Activated T-cell treated with anti-CD3 and anti-CD28 coated beads, Interleukin-2, amount 50 U/mL, for 4 hours (primary cell): ENCODE data around the gene GCN1. TPM values are rescaled to one million over a fixed set of nuclear protein-coding genes. Genes with fewer than 3 reads are reported as not detected.
A peak's percentile ranks its signal among the peaks of the same experiment; 100 is the strongest.

Source experiments
- ATAC-seq, 2 donors: fragments of 200-7000 bp; cut with Tn5 transposase; one replicate each; pipeline ENCODE4 v1.10.0; 2021
- DNase-seq: peaks from one replicate; pipeline ENCODE4 v3.0.0-alpha.2; 2020
- H3K27me3 Mint-ChIP-seq: one replicate; pipeline ENCODE4 v1.8.0; 2021; ENCODE audit warnings: low read depth, mixed read lengths
- H3K36me3 Mint-ChIP-seq: one replicate; pipeline ENCODE4 v1.8.0; 2022; ENCODE audit warnings: mixed read lengths; ENCODE audit not compliant: insufficient read depth
- H3K4me1 Mint-ChIP-seq: one replicate; pipeline ENCODE4 v1.8.0; 2021; ENCODE audit warnings: low read depth, mixed read lengths
- H3K4me3 Mint-ChIP-seq: one replicate; pipeline ENCODE4 v1.8.0; 2021; ENCODE audit warnings: mild to moderate bottlenecking, moderate library complexity, mixed read lengths
- H3K9me3 Mint-ChIP-seq: one replicate; pipeline ENCODE4 v1.8.0; 2021; ENCODE audit warnings: mixed read lengths
- total RNA-seq, 3 donors: library from RNA; stranded (reverse); gene quantifications; one replicate each; pipeline ENCODE4 v1.2.1, GENCODE V29; 2021

The GCN1 gene
- total RNA-seq, 3 donors from 2014 or later = 192 to 204 (median 200) TPM

- H3K9me3 Mint-ChIP-seq = no peaks in the 10 kb centered on the region
- no peaks in the 10 kb centered on the region for H3K4me1 Mint-ChIP-seq
- DNase-seq (no peak), ATAC-seq (no peak)
- peaks cover 44% of the 10 kb centered on the region for H3K36me3 Mint-ChIP-seq
- H3K27me3 Mint-ChIP-seq = no peaks in the 10 kb centered on the region
- H3K4me3 Mint-ChIP-seq = no peak overlapping the region
Measured at GRCh38 chr12:120138366-120138765, 56.1 kb downstream of the GCN1 start.

- Mint-ChIP-seq H3K9me3 (no peaks in the 10 kb centered on the region), H3K4me1 (no peaks in the 10 kb centered on the region), H3K27me3 (no peaks in the 10 kb centered on the region), H3K4me3 (no peak overlapping the region), H3K36me3 (peaks cover 48% of the 10 kb centered on the region)
- ATAC-seq = no peak
- DNase-seq = no peak
Measured at GRCh38 chr12:120137833-120138232, 56.7 kb downstream of the GCN1 start.

- Mint-ChIP-seq H3K4me3 (no peak overlapping the region), H3K4me1 (no peaks in the 10 kb centered on the region), H3K9me3 (no peaks in the 10 kb centered on the region), H3K27me3 (no peaks in the 10 kb centered on the region), H3K36me3 (peaks cover 50% of the 10 kb centered on the region)
- DNase-seq (no peak), ATAC-seq (no peak)
Measured at GRCh38 chr12:120136093-120136770, 58.3 kb downstream of the GCN1 start.

- no peaks in the 10 kb centered on the region for H3K9me3 Mint-ChIP-seq
- no peak for DNase-seq
- no peaks in the 10 kb centered on the region for H3K27me3 Mint-ChIP-seq
- H3K4me1 Mint-ChIP-seq = no peaks in the 10 kb centered on the region
- no peak for ATAC-seq
- H3K4me3 Mint-ChIP-seq = no peak overlapping the region
- peaks cover 38% of the 10 kb centered on the region for H3K36me3 Mint-ChIP-seq
Measured at GRCh38 chr12:120134307-120134980, 60.1 kb downstream of the GCN1 start.

GRCh38 chr12:120132863-120133385 lies 61.6 kb downstream of the GCN1 start:
- Mint-ChIP-seq H3K4me3 (no peak overlapping the region), H3K36me3 (peaks cover 39% of the 10 kb centered on the region), H3K9me3 (no peaks in the 10 kb centered on the region), H3K4me1 (no peaks in the 10 kb centered on the region), H3K27me3 (no peaks in the 10 kb centered on the region)
- ATAC-seq = no peak
- DNase-seq = no peak

GRCh38 chr12:120132054-120132836 lies 62.3 kb downstream of the GCN1 start:
- no peaks in the 10 kb centered on the region for H3K9me3 Mint-ChIP-seq
- no peak for DNase-seq
- H3K27me3 Mint-ChIP-seq = no peaks in the 10 kb centered on the region
- no peak for ATAC-seq
- H3K36me3 Mint-ChIP-seq = peaks cover 44% of the 10 kb centered on the region
- peaks cover 4% of the 10 kb centered on the region for H3K4me1 Mint-ChIP-seq
- H3K4me3 Mint-ChIP-seq = no peak overlapping the region

GRCh38 chr12:120131116-120131515 lies 63.4 kb downstream of the GCN1 start:
- DNase-seq (no peak), ATAC-seq (no peak)
- H3K27me3 Mint-ChIP-seq = no peaks in the 10 kb centered on the region
- peaks cover 15% of the 10 kb centered on the region for H3K4me1 Mint-ChIP-seq
- H3K4me3 Mint-ChIP-seq = no peak overlapping the region
- no peaks in the 10 kb centered on the region for H3K9me3 Mint-ChIP-seq
- peaks cover 47% of the 10 kb centered on the region for H3K36me3 Mint-ChIP-seq

- no peak for DNase-seq
- peaks cover 20% of the 10 kb centered on the region for H3K4me1 Mint-ChIP-seq
- no peak for ATAC-seq
- H3K27me3 Mint-ChIP-seq = no peaks in the 10 kb centered on the region
- peaks cover 46% of the 10 kb centered on the region for H3K36me3 Mint-ChIP-seq
- no peaks in the 10 kb centered on the region for H3K9me3 Mint-ChIP-seq
- H3K4me3 Mint-ChIP-seq = no peak overlapping the region
Measured at GRCh38 chr12:120130011-120130410, 64.5 kb downstream of the GCN1 start.

GRCh38 chr12:120126635-120127005 lies 67.9 kb downstream of the GCN1 start:
- Mint-ChIP-seq H3K4me3 (peak overlapping the region; percentile 56), H3K27me3 (no peaks in the 10 kb centered on the region), H3K9me3 (no peaks in the 10 kb centered on the region), H3K4me1 (peaks cover 41% of the 10 kb centered on the region), H3K36me3 (peaks cover 29% of the 10 kb centered on the region)
- ATAC-seq (peak; percentile 7 to 11), DNase-seq (no peak)

GRCh38 chr12:120125792-120126634 lies 68.5 kb downstream of the GCN1 start:
- Mint-ChIP-seq H3K36me3 (peaks cover 23% of the 10 kb centered on the region), H3K9me3 (no peaks in the 10 kb centered on the region), H3K4me3 (no peak overlapping the region), H3K4me1 (peaks cover 47% of the 10 kb centered on the region), H3K27me3 (no peaks in the 10 kb centered on the region)
- no peak for DNase-seq
- ATAC-seq = peak; percentile 12 to 23

GRCh38 chr12:120125029-120125428 lies 69.5 kb downstream of the GCN1 start:
- no peak for DNase-seq
- H3K36me3 Mint-ChIP-seq = peaks cover 23% of the 10 kb centered on the region
- no peak for ATAC-seq
- H3K4me1 Mint-ChIP-seq = peaks cover 57% of the 10 kb centered on the region
- H3K27me3 Mint-ChIP-seq = no peaks in the 10 kb centered on the region
- no peaks in the 10 kb centered on the region for H3K9me3 Mint-ChIP-seq
- no peak overlapping the region for H3K4me3 Mint-ChIP-seq

- Mint-ChIP-seq H3K36me3 (peaks cover 9% of the 10 kb centered on the region), H3K4me3 (peak overlapping the region; percentile 4), H3K4me1 (peaks cover 74% of the 10 kb centered on the region), H3K9me3 (no peaks in the 10 kb centered on the region), H3K27me3 (no peaks in the 10 kb centered on the region)
- ATAC-seq (peak; percentile 48 to 53), DNase-seq (no peak)
Measured at GRCh38 chr12:120121766-120122293, 72.7 kb downstream of the GCN1 start.

- Mint-ChIP-seq H3K27me3 (no peaks in the 10 kb centered on the region), H3K4me1 (peaks cover 69% of the 10 kb centered on the region), H3K9me3 (no peaks in the 10 kb centered on the region), H3K36me3 (peaks cover 5% of the 10 kb centered on the region), H3K4me3 (peak overlapping the region; percentile 0)
- no peak for ATAC-seq
- DNase-seq = no peak
Measured at GRCh38 chr12:120121343-120121742, 73.2 kb downstream of the GCN1 start.
